Measurements from ENCODE around the gene CATSPERZ.

Gene CATSPERZ

GRCh38 chr11:64263021-64263946 lies 36.9 kb upstream of the CATSPERZ start:
- H3K4me3 ChIP-seq (ENCODE audit: low read depth, low read length): no peak overlapping the region

- no peak overlapping the region for H3K4me3 ChIP-seq (ENCODE audit: low read depth, low read length)
Measured at GRCh38 chr11:64263947-64264317, 36.2 kb upstream of the CATSPERZ start.

- H3K4me3 ChIP-seq (ENCODE audit: low read depth, low read length): no peak overlapping the region
Measured at GRCh38 chr11:64264371-64264852, 35.7 kb upstream of the CATSPERZ start.

GRCh38 chr11:64265176-64266160 lies 34.7 kb upstream of the CATSPERZ start:
- H3K4me3 ChIP-seq (ENCODE audit: low read depth, low read length): no peak overlapping the region

- H3K4me3 ChIP-seq (ENCODE audit: low read depth, low read length): no peak overlapping the region
Measured at GRCh38 chr11:64266339-64266738, 33.8 kb upstream of the CATSPERZ start.

GRCh38 chr11:64267207-64267945 lies 32.8 kb upstream of the CATSPERZ start:
- no peak overlapping the region for H3K4me3 ChIP-seq (ENCODE audit: low read depth, low read length)

GRCh38 chr11:64268025-64268892 lies 31.9 kb upstream of the CATSPERZ start:
- H3K4me3 ChIP-seq (ENCODE audit: low read depth, low read length): peak overlapping the region; percentile 69

GRCh38 chr11:64268893-64269539 lies 31.1 kb upstream of the CATSPERZ start:
- H3K4me3 ChIP-seq (ENCODE audit: low read depth, low read length): peak overlapping the region; percentile 69

GRCh38 chr11:64269540-64270220 lies 30.5 kb upstream of the CATSPERZ start:
- peak overlapping the region; percentile 90 for H3K4me3 ChIP-seq (ENCODE audit: low read depth, low read length)

GRCh38 chr11:64275031-64275800 lies 24.9 kb upstream of the CATSPERZ start:
- no peak overlapping the region for H3K4me3 ChIP-seq (ENCODE audit: low read depth, low read length)

- H3K4me3 ChIP-seq (ENCODE audit: low read depth, low read length): no peak overlapping the region
Measured at GRCh38 chr11:64275841-64276240, 24.3 kb upstream of the CATSPERZ start.

GRCh38 chr11:64276653-64277431 lies 23.3 kb upstream of the CATSPERZ start:
- no peak overlapping the region for H3K4me3 ChIP-seq (ENCODE audit: low read depth, low read length)

GRCh38 chr11:64278576-64279190 lies 21.5 kb upstream of the CATSPERZ start:
- H3K4me3 ChIP-seq (ENCODE audit: low read depth, low read length): no peak overlapping the region

- H3K4me3 ChIP-seq (ENCODE audit: low read depth, low read length): no peak overlapping the region
Measured at GRCh38 chr11:64281957-64282770, 18.0 kb upstream of the CATSPERZ start.

- no peak overlapping the region for H3K4me3 ChIP-seq (ENCODE audit: low read depth, low read length)
Measured at GRCh38 chr11:64283092-64283491, 17.1 kb upstream of the CATSPERZ start.

Data from iPS-11a (cell line).